GM21423 (cell line): ENCODE results near the gene SCN1A.

Source experiments
- ATAC-seq: cut with Tn5 transposase; IDR thresholded peaks from one replicate; pipeline ENCODE4 v1.9.1; 2021; ENCODE audit warnings: mild to moderate bottlenecking, moderate library complexity; ENCODE audit not compliant: unreplicated experiment

Gene SCN1A

GRCh38 chr2:166082736-166083135, 45.1 kb downstream of the SCN1A start:
- no peak for ATAC-seq

GRCh38 chr2:166081852-166082251, 46.0 kb downstream of the SCN1A start:
- ATAC-seq = no peak

GRCh38 chr2:166081131-166081632, 46.6 kb downstream of the SCN1A start:
- ATAC-seq = peak; percentile 74

- no peak for ATAC-seq
Observed at GRCh38 chr2:166074430-166074829, 53.4 kb downstream of the SCN1A start.

GRCh38 chr2:166074011-166074410, 53.8 kb downstream of the SCN1A start:
- no peak for ATAC-seq

- ATAC-seq = no peak
Observed at GRCh38 chr2:166070231-166070630, 57.6 kb downstream of the SCN1A start.

- ATAC-seq = no peak
Observed at GRCh38 chr2:166068981-166069380, 58.8 kb downstream of the SCN1A start.

GRCh38 chr2:166067229-166067628, 60.6 kb downstream of the SCN1A start:
- ATAC-seq = no peak

GRCh38 chr2:166060191-166060590, 67.6 kb downstream of the SCN1A start:
- no peak for ATAC-seq

- no peak for ATAC-seq
Observed at GRCh38 chr2:166057370-166058164, 70.3 kb downstream of the SCN1A start.

GRCh38 chr2:166044853-166045483, 82.9 kb downstream of the SCN1A start:
- ATAC-seq = no peak

GRCh38 chr2:166042768-166043390, 84.9 kb downstream of the SCN1A start:
- ATAC-seq = no peak

GRCh38 chr2:166042356-166042755, 85.5 kb downstream of the SCN1A start:
- no peak for ATAC-seq

GRCh38 chr2:166041613-166042012, 86.2 kb downstream of the SCN1A start:
- ATAC-seq = no peak

GRCh38 chr2:166032361-166032760, 95.5 kb downstream of the SCN1A start:
- ATAC-seq = no peak

GRCh38 chr2:166031054-166031453, 96.8 kb downstream of the SCN1A start:
- no peak for ATAC-seq

GRCh38 chr2:166025313-166025712, 102.5 kb downstream of the SCN1A start:
- ATAC-seq = no peak

GRCh38 chr2:166017208-166017607, 110.6 kb downstream of the SCN1A start:
- ATAC-seq = no peak

- ATAC-seq = no peak
Observed at GRCh38 chr2:166013878-166014277, 113.9 kb downstream of the SCN1A start.

GRCh38 chr2:166011660-166012059, 116.2 kb downstream of the SCN1A start:
- ATAC-seq = no peak

- ATAC-seq = no peak
Observed at GRCh38 chr2:166000401-166000800, 127.4 kb downstream of the SCN1A start.

- no peak for ATAC-seq
Observed at GRCh38 chr2:165990846-165991245, 137.0 kb downstream of the SCN1A start.
